Ascending aorta (tissue), 2 donors: ENCODE results near the gene ZMYND8. TPM values are rescaled to one million over a fixed set of nuclear protein-coding genes. Genes with fewer than 3 reads are reported as not detected.
"Not testable (repeated sequence)": the region's sequence is repeated elsewhere in the genome, so short reads cannot be mapped to it uniquely, and the experiment has no call there.

Source experiments
- DNase-seq, 2 donors: peaks; one replicate each; pipeline ENCODE4 v3.0.0-alpha.2; 2019; ENCODE audit warnings: low spot score in 2 of 2
- H3K27ac ChIP-seq, 2 donors: fragments of 200-600 bp; sonication (generic); one replicate each; pipeline ENCODE4 v1.5.1; 2016 to 2017; ENCODE audit warnings: mild to moderate bottlenecking in 1 of 2
- H3K27me3 ChIP-seq: fragments of 200-600 bp; sonication (generic); one replicate; pipeline ENCODE4 v1.5.1; 2017
- H3K36me3 ChIP-seq, 2 donors: fragments of 200-600 bp; sonication (generic); one replicate each; pipeline ENCODE4 v1.5.1; 2016
- H3K4me1 ChIP-seq, 2 donors: fragments of 200-600 bp; sonication (generic); one replicate each; pipeline ENCODE4 v1.5.1; 2016 to 2017; ENCODE audit warnings: mild to moderate bottlenecking in 1 of 2
- H3K4me3 ChIP-seq, 2 donors: fragments of 200-600 bp; sonication (generic); one replicate each; pipeline ENCODE4 v1.5.1; 2016 to 2017; ENCODE audit warnings: mild to moderate bottlenecking in 1 of 2
- H3K9me3 ChIP-seq, 2 donors: fragments of 200-600 bp; sonication (generic); one replicate each; pipeline ENCODE4 v1.5.1; 2016
- intact Hi-C: fragments of 100-400 bp; cut with DNase I; formaldehyde crosslinking; loops from one replicate; pipeline ENCODE4 v1.15.1; 2023
- total RNA-seq: library from RNA; depleted of rRNA; stranded (reverse); fragments of >200 nt; gene quantifications from one replicate; pipeline ENCODE4 v1.1.0, GENCODE V29; 2016
- TF ChIP-seq, protein P1 (sequence below), 3 experiments: fragments of 200-600 bp in 2 of 3; fragments of 450-650 bp in 1 of 3; sonication (generic) in 2 of 3; IDR thresholded peaks; one replicate each; pipeline ENCODE4 v1.5.1; 2016 to 2019; ENCODE audit warnings: antibody characterized with exemption in 3 of 3, mild to moderate bottlenecking in 1 of 3, moderate library complexity in 1 of 3

Gene ZMYND8
- total RNA-seq, 1 donor from 2014 or later = 23.2 TPM

DNA sequence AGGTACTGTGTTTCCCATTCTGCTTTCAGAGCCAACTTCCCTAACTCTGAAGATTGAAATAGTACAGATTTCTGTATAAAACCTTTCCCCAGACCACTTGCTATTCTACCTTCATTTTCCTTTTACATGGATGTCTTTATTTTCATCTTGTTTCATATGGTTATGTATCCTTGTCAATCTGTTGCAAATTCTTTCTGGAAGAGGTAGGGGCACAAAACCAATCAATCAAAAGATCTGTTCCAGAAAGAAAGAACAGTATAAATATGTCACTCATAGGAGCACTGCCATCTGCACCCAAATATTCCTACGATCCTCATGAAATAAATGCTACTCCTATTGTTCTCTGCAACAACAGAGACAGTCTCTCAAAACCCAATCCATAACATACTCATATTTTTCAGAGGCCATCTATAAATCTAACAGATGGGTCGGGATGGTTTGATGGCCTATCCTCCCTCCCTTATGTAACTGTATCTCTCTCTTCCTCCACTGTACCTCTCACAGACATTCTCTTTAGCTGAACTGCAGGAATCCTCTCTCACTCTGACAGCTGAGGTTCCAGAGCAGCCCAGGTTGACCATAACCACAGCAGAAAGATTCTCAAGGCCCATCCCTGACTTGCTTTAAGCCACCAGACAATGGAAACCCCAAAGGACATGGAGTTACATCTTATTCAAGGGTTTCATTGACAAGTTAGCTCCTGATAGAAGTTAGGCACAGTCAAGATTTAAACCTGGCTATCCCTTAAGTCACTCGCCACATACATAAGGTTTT lies 112.8 kb downstream of the ZMYND8 start:
- H3K27ac ChIP-seq = no peak overlapping the region
- H3K9me3 ChIP-seq = no peaks in the 10 kb centered on the region
- intact Hi-C loops = no loop called here
- no peaks in the 10 kb centered on the region for H3K4me1 ChIP-seq
- no peak for DNase-seq
- no peak overlapping the region for H3K4me3 ChIP-seq
- TF ChIP-seq, protein P1, sequence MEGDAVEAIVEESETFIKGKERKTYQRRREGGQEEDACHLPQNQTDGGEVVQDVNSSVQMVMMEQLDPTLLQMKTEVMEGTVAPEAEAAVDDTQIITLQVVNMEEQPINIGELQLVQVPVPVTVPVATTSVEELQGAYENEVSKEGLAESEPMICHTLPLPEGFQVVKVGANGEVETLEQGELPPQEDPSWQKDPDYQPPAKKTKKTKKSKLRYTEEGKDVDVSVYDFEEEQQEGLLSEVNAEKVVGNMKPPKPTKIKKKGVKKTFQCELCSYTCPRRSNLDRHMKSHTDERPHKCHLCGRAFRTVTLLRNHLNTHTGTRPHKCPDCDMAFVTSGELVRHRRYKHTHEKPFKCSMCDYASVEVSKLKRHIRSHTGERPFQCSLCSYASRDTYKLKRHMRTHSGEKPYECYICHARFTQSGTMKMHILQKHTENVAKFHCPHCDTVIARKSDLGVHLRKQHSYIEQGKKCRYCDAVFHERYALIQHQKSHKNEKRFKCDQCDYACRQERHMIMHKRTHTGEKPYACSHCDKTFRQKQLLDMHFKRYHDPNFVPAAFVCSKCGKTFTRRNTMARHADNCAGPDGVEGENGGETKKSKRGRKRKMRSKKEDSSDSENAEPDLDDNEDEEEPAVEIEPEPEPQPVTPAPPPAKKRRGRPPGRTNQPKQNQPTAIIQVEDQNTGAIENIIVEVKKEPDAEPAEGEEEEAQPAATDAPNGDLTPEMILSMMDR (IDR thresholded peaks at IDR 0.05) = no peak
- H3K36me3 ChIP-seq = peaks cover 21 to 51% of the 10 kb centered on the region in 2 donors
- no peaks in the 10 kb centered on the region for H3K27me3 ChIP-seq

DNA sequence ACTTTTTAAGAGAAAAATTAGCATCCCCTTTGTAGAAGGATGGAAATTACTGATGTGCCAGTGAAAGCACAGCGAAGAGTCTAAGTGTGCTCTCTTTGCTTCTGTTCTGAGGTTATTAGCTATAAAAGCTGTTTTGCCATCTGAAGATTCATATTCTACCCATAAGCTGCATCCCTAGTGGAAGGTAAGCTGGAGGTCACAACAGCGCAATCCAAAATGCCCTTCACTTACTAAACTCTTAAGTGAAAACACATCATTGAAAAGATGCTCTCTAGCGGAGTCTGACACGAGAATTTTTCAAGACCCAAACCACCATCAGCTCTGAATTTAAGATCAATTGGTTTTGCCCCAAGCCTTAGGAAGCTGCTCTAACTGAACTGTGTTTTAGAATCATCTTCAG lies 113.5 kb downstream of the ZMYND8 start:
- intact Hi-C loops = no loop called here
- no peak overlapping the region for H3K4me3 ChIP-seq
- no peak overlapping the region for H3K27ac ChIP-seq
- peaks cover 24 to 51% of the 10 kb centered on the region in 2 donors for H3K36me3 ChIP-seq
- TF ChIP-seq, protein P1 (IDR thresholded peaks at IDR 0.05) = no peak
- no peaks in the 10 kb centered on the region for H3K9me3 ChIP-seq
- DNase-seq = no peak
- H3K27me3 ChIP-seq = no peaks in the 10 kb centered on the region
- no peaks in the 10 kb centered on the region for H3K4me1 ChIP-seq

DNA sequence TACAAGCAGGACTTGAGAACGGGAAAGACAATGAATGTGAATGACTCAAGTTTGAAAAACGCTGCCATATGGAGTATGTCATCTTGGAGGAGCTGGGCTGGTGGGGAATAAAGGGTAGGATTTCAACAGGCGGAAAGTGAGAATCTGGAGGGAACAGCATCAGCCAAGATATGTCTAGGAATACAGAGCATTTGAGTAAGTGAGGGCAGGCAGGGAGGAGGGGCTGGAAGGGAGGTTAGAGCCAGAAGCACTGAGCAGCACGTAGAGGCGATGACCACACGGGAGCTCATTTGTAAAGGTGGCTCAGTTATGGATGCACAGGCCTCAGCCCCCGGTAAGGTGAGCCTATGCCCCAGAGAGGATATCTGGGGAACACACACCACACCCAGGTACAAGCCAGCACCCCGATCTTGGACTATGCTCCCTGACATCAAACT lies 115.1 kb downstream of the ZMYND8 start:
- TF ChIP-seq, protein P1 (IDR thresholded peaks at IDR 0.05) = no peak
- Histone ChIP-seq H3K4me1 (no peaks in the 10 kb centered on the region), H3K36me3 (peaks cover 25 to 53% of the 10 kb centered on the region in 2 donors), H3K4me3 (no peak overlapping the region), H3K9me3 (no peaks in the 10 kb centered on the region), H3K27ac (no peak overlapping the region), H3K27me3 (no peaks in the 10 kb centered on the region)
- DNase-seq = no peak
- intact Hi-C loops = no loop called here

DNA sequence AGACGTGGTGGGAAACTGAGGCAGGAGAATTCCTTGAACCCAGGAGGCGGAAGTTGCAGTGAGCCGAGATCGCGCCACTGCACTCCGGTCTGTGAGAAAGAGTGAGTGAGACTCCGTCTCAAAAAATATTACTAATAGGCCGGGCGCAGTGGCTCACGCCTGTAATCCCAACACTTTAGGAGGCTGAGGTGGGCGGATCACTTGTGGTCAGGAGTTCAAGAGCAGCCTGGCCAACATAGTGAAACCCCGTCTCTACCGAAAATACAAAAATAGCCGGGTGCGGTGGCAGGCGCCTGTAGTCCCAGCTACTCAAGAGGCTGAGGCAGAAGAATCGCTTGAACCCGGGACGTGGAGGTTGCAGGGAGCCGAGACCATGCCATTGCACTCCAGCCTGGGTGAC lies 116.4 kb downstream of the ZMYND8 start:
- H3K4me1 ChIP-seq, DNase-seq, H3K9me3 ChIP-seq, H3K27me3 ChIP-seq, intact Hi-C loops, H3K27ac ChIP-seq, H3K4me3 ChIP-seq: not testable (repeated sequence)
- H3K36me3 ChIP-seq = peaks cover 29 to 55% of the 10 kb centered on the region in 2 donors

DNA sequence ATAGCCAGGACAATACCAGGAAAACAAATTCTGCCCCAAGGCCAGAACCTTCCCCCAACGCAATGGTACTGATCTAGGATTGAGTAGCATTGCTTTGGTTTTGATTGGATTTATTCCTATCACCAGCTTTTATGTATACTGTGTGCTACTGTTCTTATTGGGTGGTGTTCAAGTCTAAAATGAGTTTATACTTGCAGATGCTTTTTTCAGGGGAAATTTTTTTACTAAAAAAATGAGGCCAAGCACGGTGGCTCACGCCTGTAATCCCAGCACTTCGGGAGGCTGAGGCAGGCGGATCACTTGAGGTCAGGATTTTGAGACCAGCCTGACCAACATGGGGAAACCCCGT lies 116.8 kb downstream of the ZMYND8 start:
- H3K27ac ChIP-seq = no peak overlapping the region
- no peak for DNase-seq
- no peaks in the 10 kb centered on the region for H3K4me1 ChIP-seq
- no peak overlapping the region for H3K4me3 ChIP-seq
- H3K9me3 ChIP-seq = no peaks in the 10 kb centered on the region
- H3K36me3 ChIP-seq = peaks cover 28 to 59% of the 10 kb centered on the region in 2 donors
- TF ChIP-seq, protein P1 (IDR thresholded peaks at IDR 0.05) = no peak
- H3K27me3 ChIP-seq = no peaks in the 10 kb centered on the region
- intact Hi-C loops = no loop called here

DNA sequence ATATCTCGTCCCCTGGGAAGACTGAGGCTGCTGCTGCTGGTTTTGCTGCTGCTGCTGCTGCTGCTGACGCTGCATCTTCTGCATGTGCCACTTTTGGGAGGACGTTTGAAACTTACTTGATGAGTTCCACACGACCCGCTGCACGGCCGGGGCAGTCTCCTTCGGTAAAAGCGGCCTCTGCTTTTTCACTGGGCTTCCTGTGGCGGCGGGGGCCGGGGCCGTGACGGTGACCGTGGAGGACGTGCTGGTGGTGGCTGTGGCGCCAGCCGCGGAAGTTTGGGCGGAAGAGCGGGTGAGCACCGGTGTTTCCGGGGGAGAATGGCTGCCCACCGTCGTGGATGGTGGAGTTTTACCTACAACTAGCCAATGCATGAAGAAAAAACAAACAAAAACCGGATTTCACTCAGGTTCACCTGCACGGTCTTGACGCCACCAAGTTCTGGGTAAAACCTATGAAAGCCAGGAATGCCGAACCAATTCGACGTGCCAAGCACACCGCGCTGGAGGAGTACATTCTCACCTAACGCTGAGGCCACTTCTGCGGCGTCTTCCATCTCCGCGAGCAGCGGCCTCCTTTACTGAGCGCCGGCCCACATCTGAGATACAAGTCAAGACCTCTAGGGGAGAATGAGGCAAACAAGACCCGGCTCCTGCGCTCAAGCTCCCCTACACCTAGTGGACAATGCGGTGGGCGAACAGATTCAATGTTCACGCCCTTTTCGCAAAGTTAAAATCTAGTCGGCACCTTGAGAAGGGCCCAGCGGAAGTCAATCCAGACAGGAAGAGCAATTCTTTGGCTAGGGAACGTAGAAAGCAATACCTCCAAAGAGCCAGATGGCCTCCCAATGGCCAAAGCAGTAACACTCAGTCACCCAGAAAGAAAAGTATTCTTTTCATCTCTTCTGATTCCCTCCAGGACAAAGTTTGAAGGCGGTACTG lies 117.5 kb downstream of the ZMYND8 start:
- intact Hi-C loops = no loop called here
- no peaks in the 10 kb centered on the region for H3K27me3 ChIP-seq
- TF ChIP-seq, protein P1 (IDR thresholded peaks at IDR 0.05) = no peak
- H3K4me3 ChIP-seq = no peak overlapping the region
- H3K36me3 ChIP-seq = peaks cover 27 to 64% of the 10 kb centered on the region in 2 donors
- H3K4me1 ChIP-seq = no peaks in the 10 kb centered on the region
- H3K27ac ChIP-seq = no peak overlapping the region
- H3K9me3 ChIP-seq = no peaks in the 10 kb centered on the region
- DNase-seq = no peak
